ENCODE results near the gene PPP2R2B. TPM values are rescaled to one million over a fixed set of nuclear protein-coding genes. Genes with fewer than 3 reads are reported as not detected.

PPP2R2B gene
- total and polyA plus RNA-seq, 2 donors (not counting 3 experiments of a cell fraction or from before 2014, with no cell fraction given), result not detected

DNA sequence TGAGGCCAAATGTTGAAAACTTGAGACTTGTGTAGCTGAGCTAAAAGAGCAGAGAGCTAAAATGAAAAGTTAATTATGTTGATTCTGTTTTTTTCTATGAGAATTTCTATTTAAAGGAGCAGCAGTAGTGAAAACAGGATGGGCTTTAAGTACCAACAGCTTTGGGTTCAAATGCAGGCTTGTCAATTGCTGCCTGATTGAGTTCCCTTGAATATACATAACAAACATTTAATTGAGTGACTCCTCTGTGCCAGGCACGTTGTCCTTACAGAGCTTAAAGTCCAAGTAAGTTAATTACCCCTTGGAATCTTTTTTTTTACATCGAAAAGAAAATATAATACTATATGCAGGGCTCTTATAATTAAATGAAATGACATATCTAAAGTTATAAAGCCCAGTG lies 38.5 kb downstream of the PPP2R2B start:
- no peak overlapping the region for H3K9ac ChIP-seq (replicated peaks; ENCODE audit: extremely low read depth, insufficient read depth, low read length)
- no TSS peak for BruUV-seq (replicated peaks)
- CTCF ChIA-PET, result interaction anchor here (1.3 to 1.4 kb wide), 2 partner anchors 125 to 349 kb away, joined by 3 read pairs; no protein-coding TSS in a partner anchor

More for the DNA sequence above, 38.5 kb downstream of the PPP2R2B start:
- no peaks in the 10 kb centered on the region for H3K36me3 ChIP-seq (ENCODE audit: control insufficient read depth in 2 of 2, extremely low read depth in 1 of 2, insufficient read depth in 2 of 2, low read length in 2 of 2)
- dilution Hi-C loops (cut with MboI; ENCODE audit: extremely low pct_ligation_motif_present, low sequenced_read_pairs) (no loop called here), intact Hi-C loops (cut with micrococcal nuclease) (no loop called here)
- DNase-seq (ENCODE audit: low read depth, low spot score), result no peak
- H3K4me2 ChIP-seq (ENCODE audit: insufficient read depth, low read length), result no peak overlapping the region
- H3K27ac ChIP-seq (ENCODE audit: insufficient read depth, low read depth, low read length), result no peak overlapping the region
- H3K4me1 ChIP-seq (ENCODE audit: control insufficient read depth, extremely low read depth, insufficient read depth, low read length), result no peaks in the 10 kb centered on the region
- POLR2A ChIA-PET, result no interaction called here
- no peak overlapping the region for H3K4me3 ChIP-seq (replicated peaks in 1 of 3; ENCODE audit: insufficient read depth in 1 of 3, low read depth in 1 of 3, low read length in 3 of 3)
- no peak for TF ChIP-seq EZH2 (IDR thresholded peaks at IDR 0.05; ENCODE audit: borderline replicate concordance, low read depth, low read length, severe bottlenecking)
- no peak for TF ChIP-seq POLR2A (IDR thresholded peaks at IDR 0.05; ENCODE audit: low read depth, low read length)
- TF ChIP-seq POLR2AphosphoS5 (IDR thresholded peaks at IDR 0.05; ENCODE audit: insufficient read depth, low read depth, low read length), result no peak
- no peak for TF ChIP-seq FOS (IDR thresholded peaks at IDR 0.05; ENCODE audit: borderline replicate concordance, insufficient read depth, low read length)
- TF ChIP-seq, protein P1, sequence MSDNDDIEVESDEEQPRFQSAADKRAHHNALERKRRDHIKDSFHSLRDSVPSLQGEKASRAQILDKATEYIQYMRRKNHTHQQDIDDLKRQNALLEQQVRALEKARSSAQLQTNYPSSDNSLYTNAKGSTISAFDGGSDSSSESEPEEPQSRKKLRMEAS (IDR thresholded peaks at IDR 0.05; ENCODE audit: insufficient read depth, insufficient read length), result no peak
- TF ChIP-seq MYC (IDR thresholded peaks at IDR 0.05; ENCODE audit: low read depth, low read length), result no peak
- TF ChIP-seq JUN (IDR thresholded peaks at IDR 0.05; ENCODE audit: borderline replicate concordance, insufficient read depth, insufficient read length, low read depth), result no peak
- no peak for TF ChIP-seq GATA2 (IDR thresholded peaks at IDR 0.05; ENCODE audit: insufficient read depth, insufficient read length, low read depth, low read length)
- TF ChIP-seq, protein P2, sequence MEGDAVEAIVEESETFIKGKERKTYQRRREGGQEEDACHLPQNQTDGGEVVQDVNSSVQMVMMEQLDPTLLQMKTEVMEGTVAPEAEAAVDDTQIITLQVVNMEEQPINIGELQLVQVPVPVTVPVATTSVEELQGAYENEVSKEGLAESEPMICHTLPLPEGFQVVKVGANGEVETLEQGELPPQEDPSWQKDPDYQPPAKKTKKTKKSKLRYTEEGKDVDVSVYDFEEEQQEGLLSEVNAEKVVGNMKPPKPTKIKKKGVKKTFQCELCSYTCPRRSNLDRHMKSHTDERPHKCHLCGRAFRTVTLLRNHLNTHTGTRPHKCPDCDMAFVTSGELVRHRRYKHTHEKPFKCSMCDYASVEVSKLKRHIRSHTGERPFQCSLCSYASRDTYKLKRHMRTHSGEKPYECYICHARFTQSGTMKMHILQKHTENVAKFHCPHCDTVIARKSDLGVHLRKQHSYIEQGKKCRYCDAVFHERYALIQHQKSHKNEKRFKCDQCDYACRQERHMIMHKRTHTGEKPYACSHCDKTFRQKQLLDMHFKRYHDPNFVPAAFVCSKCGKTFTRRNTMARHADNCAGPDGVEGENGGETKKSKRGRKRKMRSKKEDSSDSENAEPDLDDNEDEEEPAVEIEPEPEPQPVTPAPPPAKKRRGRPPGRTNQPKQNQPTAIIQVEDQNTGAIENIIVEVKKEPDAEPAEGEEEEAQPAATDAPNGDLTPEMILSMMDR (IDR thresholded peaks at IDR 0.05; ENCODE audit: extremely low read depth in 1 of 2, insufficient read depth in 1 of 2, low read depth in 1 of 2, low read length in 2 of 2), result no peak
- H3K9me1 ChIP-seq (replicated peaks; ENCODE audit: control insufficient read depth, extremely low read depth, insufficient read depth, low read length), result no peaks in the 10 kb centered on the region
- H2AFZ ChIP-seq (ENCODE audit: low read depth, low read length), result no peak overlapping the region
- no peak for FAIRE-seq
- H3K27me3 ChIP-seq (ENCODE audit: control insufficient read depth in 2 of 2, insufficient read depth in 2 of 2, low read length in 2 of 2), result no peaks in the 10 kb centered on the region
- H3K79me2 ChIP-seq (ENCODE audit: control insufficient read depth, insufficient read depth, low read length), result no peaks in the 10 kb centered on the region
- no peaks in the 10 kb centered on the region for H4K20me1 ChIP-seq (replicated peaks; ENCODE audit: control insufficient read depth, extremely low read depth, insufficient read depth, low read length)
- H3K9me3 ChIP-seq (replicated peaks; ENCODE audit: control insufficient read depth, insufficient read depth, low read length), result no peaks in the 10 kb centered on the region
